ENCODE measurements around the gene RNF212. TPM values are rescaled to one million over a fixed set of nuclear protein-coding genes. Genes with fewer than 3 reads are reported as not detected.

The RNF212 gene
- total and polyA plus RNA-seq, 9 of the 15 experiments (the other 6 are each of a cell fraction or from before 2014, with no cell fraction given), result 0.04 TPM; not detected in 8

DNA sequence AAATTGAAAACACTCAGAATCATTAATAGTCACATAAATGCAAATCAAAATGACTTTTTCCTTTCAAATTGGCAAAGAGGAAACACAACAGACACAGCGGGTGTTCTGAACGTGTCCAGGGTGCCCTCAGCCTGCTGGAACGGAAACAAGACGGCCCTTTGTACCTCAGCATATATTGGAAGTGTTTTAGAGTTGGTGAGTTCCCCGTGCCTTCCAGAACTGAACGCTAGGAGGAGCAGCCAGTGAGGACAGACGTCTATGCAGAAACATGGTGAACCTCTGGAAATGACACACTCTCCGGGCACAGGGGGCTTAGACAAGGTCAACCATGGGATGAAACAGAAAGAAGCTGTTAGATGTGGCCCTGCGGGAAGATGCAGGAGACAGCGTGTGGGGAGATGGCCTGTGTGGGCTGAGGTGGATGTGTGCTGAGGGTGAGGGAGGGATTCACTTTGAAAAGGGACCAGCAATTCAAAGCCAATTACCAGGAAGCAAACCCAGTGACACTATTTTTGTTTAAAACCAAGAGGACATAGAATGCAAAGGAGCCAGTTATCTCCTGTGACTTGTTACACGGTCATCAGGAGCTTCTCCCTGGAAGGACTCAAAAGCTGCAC, 40.4 kb downstream of the RNF212 start (continued):
- TF ChIP-seq, protein P1, sequence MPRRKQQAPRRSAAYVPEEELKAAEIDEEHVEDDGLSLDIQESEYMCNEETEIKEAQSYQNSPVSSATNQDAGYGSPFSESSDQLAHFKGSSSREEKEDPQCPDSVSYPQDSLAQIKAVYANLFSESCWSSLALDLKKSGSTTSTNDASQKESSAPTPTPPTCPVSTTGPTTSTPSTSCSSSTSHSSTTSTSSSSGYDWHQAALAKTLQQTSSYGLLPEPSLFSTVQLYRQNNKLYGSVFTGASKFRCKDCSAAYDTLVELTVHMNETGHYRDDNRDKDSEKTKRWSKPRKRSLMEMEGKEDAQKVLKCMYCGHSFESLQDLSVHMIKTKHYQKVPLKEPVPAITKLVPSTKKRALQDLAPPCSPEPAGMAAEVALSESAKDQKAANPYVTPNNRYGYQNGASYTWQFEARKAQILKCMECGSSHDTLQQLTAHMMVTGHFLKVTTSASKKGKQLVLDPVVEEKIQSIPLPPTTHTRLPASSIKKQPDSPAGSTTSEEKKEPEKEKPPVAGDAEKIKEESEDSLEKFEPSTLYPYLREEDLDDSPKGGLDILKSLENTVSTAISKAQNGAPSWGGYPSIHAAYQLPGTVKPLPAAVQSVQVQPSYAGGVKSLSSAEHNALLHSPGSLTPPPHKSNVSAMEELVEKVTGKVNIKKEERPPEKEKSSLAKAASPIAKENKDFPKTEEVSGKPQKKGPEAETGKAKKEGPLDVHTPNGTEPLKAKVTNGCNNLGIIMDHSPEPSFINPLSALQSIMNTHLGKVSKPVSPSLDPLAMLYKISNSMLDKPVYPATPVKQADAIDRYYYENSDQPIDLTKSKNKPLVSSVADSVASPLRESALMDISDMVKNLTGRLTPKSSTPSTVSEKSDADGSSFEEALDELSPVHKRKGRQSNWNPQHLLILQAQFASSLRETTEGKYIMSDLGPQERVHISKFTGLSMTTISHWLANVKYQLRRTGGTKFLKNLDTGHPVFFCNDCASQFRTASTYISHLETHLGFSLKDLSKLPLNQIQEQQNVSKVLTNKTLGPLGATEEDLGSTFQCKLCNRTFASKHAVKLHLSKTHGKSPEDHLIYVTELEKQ (CRISPR knock-in tag; IDR thresholded peaks at IDR 0.05), result no peak
- TF ChIP-seq ZC3H11A (IDR thresholded peaks at IDR 0.05; ENCODE audit: low read depth, low read length), result no peak
- TF ChIP-seq MEIS2 (IDR thresholded peaks at IDR 0.05; ENCODE audit: partially characterized antibody), result peak; percentile 34
- no peak for TF ChIP-seq KDM4B (IDR thresholded peaks at IDR 0.05; ENCODE audit: borderline replicate concordance in 2 of 2, low read depth in 1 of 2)
- TF ChIP-seq NUFIP1 (IDR thresholded peaks at IDR 0.05; ENCODE audit: partially characterized antibody), result no peak
- TF ChIP-seq, protein P2, sequence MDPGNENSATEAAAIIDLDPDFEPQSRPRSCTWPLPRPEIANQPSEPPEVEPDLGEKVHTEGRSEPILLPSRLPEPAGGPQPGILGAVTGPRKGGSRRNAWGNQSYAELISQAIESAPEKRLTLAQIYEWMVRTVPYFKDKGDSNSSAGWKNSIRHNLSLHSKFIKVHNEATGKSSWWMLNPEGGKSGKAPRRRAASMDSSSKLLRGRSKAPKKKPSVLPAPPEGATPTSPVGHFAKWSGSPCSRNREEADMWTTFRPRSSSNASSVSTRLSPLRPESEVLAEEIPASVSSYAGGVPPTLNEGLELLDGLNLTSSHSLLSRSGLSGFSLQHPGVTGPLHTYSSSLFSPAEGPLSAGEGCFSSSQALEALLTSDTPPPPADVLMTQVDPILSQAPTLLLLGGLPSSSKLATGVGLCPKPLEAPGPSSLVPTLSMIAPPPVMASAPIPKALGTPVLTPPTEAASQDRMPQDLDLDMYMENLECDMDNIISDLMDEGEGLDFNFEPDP (CRISPR knock-in tag; IDR thresholded peaks at IDR 0.05), result no peak
- no peak for TF ChIP-seq HMGN3 (IDR thresholded peaks at IDR 0.05; ENCODE audit: borderline replicate concordance, extremely low read depth, insufficient read length, low read depth, low read length)
- no peak for TF ChIP-seq SLC30A9 (CRISPR knock-in tag; IDR thresholded peaks at IDR 0.05)

All from K562 (cell line).